ENCODE measurements around the gene SPRR5. TPM values are rescaled to one million over a fixed set of nuclear protein-coding genes. Genes with fewer than 3 reads are reported as not detected.

The SPRR5 gene
- total RNA-seq, 4 donors from 2014 or later, result not detected

GRCh38 chr1:152941037-152941711 lies 5.8 kb upstream of the SPRR5 start:
- no peak for DNase-seq (ENCODE audit: low spot score)
- ATAC-seq (ENCODE audit: low FRiP score), result no peak
- TF ChIP-seq, protein P1, sequence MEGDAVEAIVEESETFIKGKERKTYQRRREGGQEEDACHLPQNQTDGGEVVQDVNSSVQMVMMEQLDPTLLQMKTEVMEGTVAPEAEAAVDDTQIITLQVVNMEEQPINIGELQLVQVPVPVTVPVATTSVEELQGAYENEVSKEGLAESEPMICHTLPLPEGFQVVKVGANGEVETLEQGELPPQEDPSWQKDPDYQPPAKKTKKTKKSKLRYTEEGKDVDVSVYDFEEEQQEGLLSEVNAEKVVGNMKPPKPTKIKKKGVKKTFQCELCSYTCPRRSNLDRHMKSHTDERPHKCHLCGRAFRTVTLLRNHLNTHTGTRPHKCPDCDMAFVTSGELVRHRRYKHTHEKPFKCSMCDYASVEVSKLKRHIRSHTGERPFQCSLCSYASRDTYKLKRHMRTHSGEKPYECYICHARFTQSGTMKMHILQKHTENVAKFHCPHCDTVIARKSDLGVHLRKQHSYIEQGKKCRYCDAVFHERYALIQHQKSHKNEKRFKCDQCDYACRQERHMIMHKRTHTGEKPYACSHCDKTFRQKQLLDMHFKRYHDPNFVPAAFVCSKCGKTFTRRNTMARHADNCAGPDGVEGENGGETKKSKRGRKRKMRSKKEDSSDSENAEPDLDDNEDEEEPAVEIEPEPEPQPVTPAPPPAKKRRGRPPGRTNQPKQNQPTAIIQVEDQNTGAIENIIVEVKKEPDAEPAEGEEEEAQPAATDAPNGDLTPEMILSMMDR (IDR thresholded peaks at IDR 0.05), result no peak

DNA sequence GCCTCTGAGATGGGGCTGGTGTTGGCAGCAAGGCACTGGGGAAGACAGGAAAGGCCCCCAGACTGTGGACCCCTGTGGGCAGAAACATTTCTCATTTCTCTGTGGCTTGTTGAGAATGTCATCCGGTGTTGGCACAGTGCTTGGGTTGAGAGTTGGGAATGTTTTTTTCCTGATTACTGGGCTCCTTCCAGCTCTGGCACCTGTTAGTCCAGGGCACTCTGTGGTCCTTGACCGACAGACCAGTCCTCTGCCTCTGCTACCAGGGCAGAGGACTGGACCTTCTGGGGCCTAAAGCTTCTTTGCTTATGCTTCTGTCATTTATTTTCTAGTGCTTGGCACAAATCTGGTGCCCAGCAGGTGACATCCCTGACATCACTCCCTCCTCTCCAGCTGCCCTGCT lies 4.8 kb upstream of the SPRR5 start:
- TF ChIP-seq, protein P1 (IDR thresholded peaks at IDR 0.05), result no peak
- no peak for ATAC-seq (ENCODE audit: low FRiP score)
- no peak for DNase-seq (ENCODE audit: low spot score)

- ATAC-seq (ENCODE audit: low FRiP score) (no peak), DNase-seq (ENCODE audit: low spot score) (no peak)
- TF ChIP-seq, protein P1 (IDR thresholded peaks at IDR 0.05), result no peak
Observed at GRCh38 chr1:152946248-152946647, 758 bp upstream of the SPRR5 start.

- TF ChIP-seq, protein P1 (IDR thresholded peaks at IDR 0.05), result no peak
- ATAC-seq (ENCODE audit: low FRiP score), result no peak
- DNase-seq (ENCODE audit: low spot score), result no peak
Observed at GRCh38 chr1:152951711-152952110, 4.7 kb downstream of the SPRR5 start.

- TF ChIP-seq, protein P1 (IDR thresholded peaks at IDR 0.05), result no peak
- ATAC-seq (ENCODE audit: low FRiP score) (no peak), DNase-seq (ENCODE audit: low spot score) (no peak)
Observed at GRCh38 chr1:152953761-152954160, 6.8 kb downstream of the SPRR5 start.

- ATAC-seq (ENCODE audit: low FRiP score) (no peak), DNase-seq (ENCODE audit: low spot score) (no peak)
- TF ChIP-seq, protein P1 (IDR thresholded peaks at IDR 0.05), result no peak
Observed at GRCh38 chr1:152954436-152954835, 7.4 kb downstream of the SPRR5 start.

DNA sequence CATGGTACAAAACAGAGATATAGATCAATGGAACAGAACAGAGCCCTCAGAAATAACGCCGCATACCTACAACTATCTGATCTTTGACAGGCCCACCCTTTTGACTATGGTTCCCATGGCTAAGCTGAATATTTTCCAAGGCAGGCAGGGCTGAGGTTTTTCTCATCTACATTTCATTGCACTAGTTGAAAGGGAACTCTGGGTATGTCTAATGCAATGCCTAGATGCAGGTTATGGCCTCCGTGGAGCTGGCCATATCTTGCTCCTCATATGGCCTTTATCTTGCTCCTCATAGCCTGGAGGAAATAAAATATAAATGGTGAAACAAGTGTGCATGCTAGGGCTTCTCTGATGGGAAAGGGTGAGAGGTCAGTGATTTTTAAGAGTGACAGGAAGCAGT lies 10.6 kb downstream of the SPRR5 start:
- DNase-seq (ENCODE audit: low spot score) (no peak), ATAC-seq (ENCODE audit: low FRiP score) (no peak)
- TF ChIP-seq, protein P1 (IDR thresholded peaks at IDR 0.05), result no peak
